Esophagus squamous epithelium (tissue), 4 donors: ENCODE measurements around the gene YEATS4.
"Not testable (repeated sequence)": the region's sequence is repeated elsewhere in the genome, so short reads cannot be mapped to it uniquely, and the experiment has no call there.

Experiments
- CTCF ChIP-seq, 6 experiments: fragments of 450-650 bp in 4 of 6; fragments of 200-600 bp in 2 of 6; sonication (generic) in 2 of 6; IDR thresholded peaks; one replicate each; pipeline ENCODE4 v1.5.1; 2016 to 2019; ENCODE audit warnings: antibody characterized with exemption in 6 of 6, mild to moderate bottlenecking in 4 of 6, moderate library complexity in 4 of 6
- POLR2A ChIP-seq, 4 donors: fragments of 450-650 bp; IDR thresholded peaks; one replicate each; pipeline ENCODE4 v1.6.1; 2017; ENCODE audit warnings: antibody characterized with exemption in 4 of 4, mild to moderate bottlenecking in 4 of 4, moderate library complexity in 3 of 4

GRCh38 chr12:69317233-69317632 lies 42.3 kb upstream of the YEATS4 start:
- not testable (repeated sequence) for TF ChIP-seq CTCF, POLR2A (IDR thresholded peaks at IDR 0.05)
